ENCODE measurements around the gene ADIPOR2.

DNA sequence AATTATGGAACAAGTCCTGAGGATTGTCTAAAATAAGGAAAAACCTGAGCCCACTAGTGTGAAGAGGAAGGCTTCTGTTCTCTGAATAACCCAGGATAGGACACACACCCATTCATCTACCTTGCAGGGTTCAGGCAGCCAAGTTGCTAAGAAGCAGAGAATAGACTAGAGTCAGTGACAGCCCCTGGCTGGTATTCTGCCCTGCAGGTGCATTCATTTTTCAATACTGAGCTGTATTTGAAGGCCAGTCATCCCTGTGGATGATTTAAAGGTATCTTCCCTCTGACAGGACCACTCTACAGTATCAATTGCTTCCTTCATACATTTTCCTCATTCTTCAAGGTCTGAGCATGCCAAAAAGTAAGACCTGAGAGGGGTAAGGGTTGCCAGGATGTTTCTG, 38.9 kb upstream of the ADIPOR2 start:
- TF ChIP-seq GATA3 (IDR thresholded peaks at IDR 0.05; ENCODE audit: low read depth, low read length): no peak
- TF ChIP-seq GATA2 (IDR thresholded peaks at IDR 0.05; ENCODE audit: low read depth, low read length): no peak
